HUES6 (cell line): ENCODE results near the gene PSMD6.

Experiments used
- H3K27ac ChIP-seq: 2 replicates; pipeline ENCODE4 v1.7.0; 2013; ENCODE audit warnings: low read depth, mild to moderate bottlenecking, low read length, inconsistent platforms
- H3K27me3 ChIP-seq: 2 replicates; pipeline ENCODE4 v1.6.1; 2013; ENCODE audit warnings: low read length; ENCODE audit not compliant: control insufficient read depth, insufficient read depth
- H3K36me3 ChIP-seq: 2 replicates; pipeline ENCODE4 v1.6.1; 2013; ENCODE audit warnings: low read length; ENCODE audit not compliant: control insufficient read depth, insufficient read depth
- H3K4me1 ChIP-seq: 2 replicates; pipeline ENCODE4 v1.6.1; 2013; ENCODE audit warnings: low read length; ENCODE audit not compliant: control insufficient read depth, insufficient read depth
- H3K4me3 ChIP-seq: 2 replicates; pipeline ENCODE4 v1.5.1; 2013; ENCODE audit warnings: low read depth, low read length
- H3K9ac ChIP-seq: one replicate; pipeline ENCODE4 v1.6.1; 2013; ENCODE audit warnings: mild to moderate bottlenecking, low read length
- H3K9me3 ChIP-seq: 2 replicates; pipeline ENCODE4 v1.6.1; 2013; ENCODE audit warnings: low read depth, low read length; ENCODE audit not compliant: control insufficient read depth, insufficient read depth

The PSMD6 gene

GRCh38 chr3:64023187-64023860, at the start of gene PSMD6:
PSMD6 (minus strand) TSS chr3:64023494; CDS start chr3:64023419, 75 bp downstream.
- no peaks in the 10 kb centered on the region for H3K9me3 ChIP-seq
- peak within 1 kb of the TSS; percentile 44; the same call in 1 of the 2 replicates for H3K27ac ChIP-seq
- H3K27me3 ChIP-seq = no peaks in the 10 kb centered on the region
- H3K4me1 ChIP-seq = 0 out of 2 replicates have a peak, but pooled peaks cover 4% of the 10 kb centered on the region
- H3K9ac ChIP-seq = peak within 1 kb of the TSS; percentile 96
- H3K4me3 ChIP-seq = peak within 1 kb of the TSS; percentile 99
- H3K36me3 ChIP-seq = peaks cover 32% of the 10 kb centered on the region

- Histone ChIP-seq H3K27ac (no peak overlapping the region), H3K9me3 (no peaks in the 10 kb centered on the region), H3K4me3 (no peak overlapping the region), H3K4me1 (no peaks in the 10 kb centered on the region; the same call in 1 of the 2 replicates), H3K9ac (no peak overlapping the region), H3K27me3 (no peaks in the 10 kb centered on the region), H3K36me3 (no peaks in the 10 kb centered on the region)
Measured at GRCh38 chr3:64072126-64072525, 48.8 kb upstream of the PSMD6 start.

DNA sequence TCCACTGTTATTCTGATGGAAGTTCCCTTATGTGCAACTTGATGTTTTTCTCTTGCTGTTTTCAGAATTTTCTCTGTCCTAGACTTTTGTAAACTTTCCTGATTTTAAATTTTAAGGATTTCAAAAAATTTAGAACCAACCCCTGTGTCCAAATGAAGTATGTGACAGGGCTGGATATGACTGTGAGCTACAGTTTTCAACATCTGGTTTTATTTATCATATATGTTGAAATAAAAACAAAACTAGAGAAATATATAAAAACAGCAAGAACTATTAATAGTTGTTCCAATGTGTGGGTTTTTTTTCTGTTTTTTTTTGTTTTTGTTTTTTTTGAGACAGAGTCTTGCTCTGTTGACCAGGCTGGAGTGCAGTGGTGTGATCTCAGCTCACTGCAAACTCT, 47.4 kb upstream of the PSMD6 start:
- Histone ChIP-seq H3K9me3 (no peaks in the 10 kb centered on the region), H3K27ac (no peak overlapping the region), H3K27me3 (no peaks in the 10 kb centered on the region), H3K4me1 (no peaks in the 10 kb centered on the region; the same call in 1 of the 2 replicates), H3K4me3 (no peak overlapping the region), H3K36me3 (no peaks in the 10 kb centered on the region), H3K9ac (no peak overlapping the region)

- no peak overlapping the region for H3K27ac ChIP-seq
- H3K9ac ChIP-seq = no peak overlapping the region
- H3K4me3 ChIP-seq = no peak overlapping the region
- H3K27me3 ChIP-seq = no peaks in the 10 kb centered on the region
- H3K4me1 ChIP-seq = peaks cover 16% of the 10 kb centered on the region
- no peaks in the 10 kb centered on the region for H3K9me3 ChIP-seq
- no peaks in the 10 kb centered on the region for H3K36me3 ChIP-seq
Measured at GRCh38 chr3:64067506-64068346, 44.4 kb upstream of the PSMD6 start.

DNA sequence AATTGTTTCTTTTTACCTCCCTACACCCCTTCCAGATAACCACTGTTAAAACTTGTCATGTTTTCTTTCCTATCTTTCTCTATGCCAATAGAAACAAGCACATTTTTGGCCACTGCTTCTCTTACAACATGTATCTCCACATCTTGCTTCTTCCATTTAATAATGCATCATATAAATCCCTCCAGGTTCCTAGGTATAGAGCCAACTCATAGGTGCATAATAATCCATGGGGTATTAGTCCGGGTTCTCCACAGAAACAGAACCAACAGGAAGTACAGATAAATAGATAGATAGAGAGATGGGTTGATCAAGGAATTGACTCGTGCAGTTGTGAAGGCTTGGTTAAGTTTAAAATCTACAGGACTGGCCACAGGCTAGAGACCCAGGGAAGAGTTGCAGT, 41.5 kb upstream of the PSMD6 start:
- Histone ChIP-seq H3K4me3 (no peak overlapping the region), H3K4me1 (peaks cover 21% of the 10 kb centered on the region), H3K36me3 (no peaks in the 10 kb centered on the region), H3K9me3 (no peaks in the 10 kb centered on the region), H3K27me3 (no peaks in the 10 kb centered on the region), H3K9ac (no peak overlapping the region), H3K27ac (no peak overlapping the region)

- Histone ChIP-seq H3K9ac (no peak overlapping the region), H3K27me3 (no peaks in the 10 kb centered on the region), H3K4me3 (no peak overlapping the region), H3K27ac (no peak overlapping the region), H3K4me1 (peaks cover 21% of the 10 kb centered on the region), H3K9me3 (no peaks in the 10 kb centered on the region), H3K36me3 (no peaks in the 10 kb centered on the region)
Measured at GRCh38 chr3:64063983-64064438, 40.7 kb upstream of the PSMD6 start.

GRCh38 chr3:64063207-64063982, 40.1 kb upstream of the PSMD6 start:
- no peak overlapping the region for H3K27ac ChIP-seq

DNA sequence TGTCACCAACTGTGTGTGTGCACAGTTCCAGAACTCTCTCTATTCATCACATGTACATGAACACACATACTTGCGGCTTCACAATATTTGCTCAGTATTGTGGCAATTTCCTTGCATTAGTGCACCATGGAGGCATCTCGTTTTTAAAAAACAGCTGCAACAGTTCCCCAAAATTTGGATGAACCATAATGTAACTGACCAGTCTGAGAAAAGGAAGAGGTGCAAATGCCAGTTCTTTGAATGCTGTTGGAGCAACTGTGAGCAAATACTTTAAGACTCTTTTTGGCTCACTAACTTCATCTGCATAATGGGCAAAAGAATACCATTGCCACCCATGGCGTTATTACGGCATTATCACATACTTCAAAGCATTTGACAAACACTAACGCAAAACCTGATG, 38.3 kb upstream of the PSMD6 start:
- Histone ChIP-seq H3K9me3 (no peaks in the 10 kb centered on the region), H3K9ac (no peak overlapping the region), H3K27ac (no peak overlapping the region), H3K4me1 (peaks cover 21% of the 10 kb centered on the region), H3K4me3 (no peak overlapping the region), H3K27me3 (no peaks in the 10 kb centered on the region), H3K36me3 (no peaks in the 10 kb centered on the region)

More at GRCh38 chr3:64063207-64063982, 40.1 kb upstream of the PSMD6 start:
- H3K4me3 ChIP-seq = no peak overlapping the region
- no peaks in the 10 kb centered on the region for H3K36me3 ChIP-seq
- no peaks in the 10 kb centered on the region for H3K9me3 ChIP-seq
- H3K9ac ChIP-seq = no peak overlapping the region
- peaks cover 21% of the 10 kb centered on the region for H3K4me1 ChIP-seq
- H3K27me3 ChIP-seq = no peaks in the 10 kb centered on the region

DNA sequence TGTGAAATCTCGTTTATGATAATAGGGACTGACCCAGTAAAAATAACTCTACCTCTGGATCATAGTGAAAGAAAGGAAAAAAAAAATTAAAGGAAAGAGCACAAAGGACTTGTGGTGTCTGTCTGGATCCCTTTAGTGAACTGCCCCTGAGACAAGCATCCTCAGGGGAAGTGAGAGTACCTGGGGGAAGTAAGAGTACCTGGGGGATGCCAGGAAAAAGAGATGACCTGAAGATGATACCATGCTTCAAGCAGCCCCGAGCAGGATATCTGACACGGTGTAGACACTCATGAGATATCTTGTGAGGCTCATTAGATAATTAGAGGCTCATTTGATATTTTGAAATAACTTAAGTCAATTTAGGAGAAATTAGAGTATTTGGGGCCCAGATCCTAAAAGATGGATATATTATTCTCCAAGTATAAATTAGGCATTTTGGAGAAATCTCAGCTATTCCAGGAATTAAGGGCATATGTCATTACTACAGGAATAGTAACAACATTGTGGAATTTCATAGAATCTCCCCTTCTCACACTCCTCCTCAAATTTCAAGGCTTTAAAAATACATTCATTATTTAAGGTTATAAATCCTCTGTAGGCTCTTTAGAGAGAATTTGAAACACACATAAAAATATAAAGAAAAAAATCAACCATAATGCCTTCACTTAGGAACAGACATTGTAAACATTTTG, 36.3 kb upstream of the PSMD6 start:
- Histone ChIP-seq H3K4me1 (peaks cover 21% of the 10 kb centered on the region), H3K4me3 (no peak overlapping the region), H3K27ac (no peak overlapping the region), H3K9ac (no peak overlapping the region), H3K27me3 (no peaks in the 10 kb centered on the region), H3K36me3 (no peaks in the 10 kb centered on the region), H3K9me3 (no peaks in the 10 kb centered on the region)

GRCh38 chr3:64058566-64058965, 35.3 kb upstream of the PSMD6 start:
- Histone ChIP-seq H3K4me1 (peaks cover 14% of the 10 kb centered on the region), H3K27me3 (no peaks in the 10 kb centered on the region), H3K4me3 (no peak overlapping the region), H3K27ac (no peak overlapping the region), H3K9me3 (no peaks in the 10 kb centered on the region), H3K36me3 (no peaks in the 10 kb centered on the region), H3K9ac (no peak overlapping the region)
